Measurements from ENCODE around the gene SPATA31D1. TPM values are rescaled to one million over a fixed set of nuclear protein-coding genes. Genes with fewer than 3 reads are reported as not detected.

SPATA31D1 gene
- total RNA-seq, 1 donor from 2014 or later, result not detected

DNA sequence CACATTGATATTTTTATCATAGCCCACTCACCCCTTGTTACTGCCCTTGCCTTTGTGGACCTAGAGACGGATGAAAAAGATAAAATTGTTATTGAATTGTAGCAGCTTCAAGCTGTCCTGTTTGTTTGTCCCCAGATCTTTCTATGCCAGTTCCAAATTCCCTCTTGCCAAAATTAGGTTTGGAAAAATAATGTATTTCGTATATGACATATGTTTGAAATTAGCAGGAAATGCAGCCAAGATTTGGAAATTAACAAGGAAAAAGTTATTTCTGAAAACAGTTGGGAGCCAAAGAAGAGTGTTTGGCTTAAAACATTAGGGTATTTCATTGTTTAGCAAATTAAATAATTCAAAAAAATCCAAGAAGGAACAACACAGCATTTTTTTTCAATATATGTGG lies 33.5 kb downstream of the SPATA31D1 start:
- no peak for DNase-seq

DNA sequence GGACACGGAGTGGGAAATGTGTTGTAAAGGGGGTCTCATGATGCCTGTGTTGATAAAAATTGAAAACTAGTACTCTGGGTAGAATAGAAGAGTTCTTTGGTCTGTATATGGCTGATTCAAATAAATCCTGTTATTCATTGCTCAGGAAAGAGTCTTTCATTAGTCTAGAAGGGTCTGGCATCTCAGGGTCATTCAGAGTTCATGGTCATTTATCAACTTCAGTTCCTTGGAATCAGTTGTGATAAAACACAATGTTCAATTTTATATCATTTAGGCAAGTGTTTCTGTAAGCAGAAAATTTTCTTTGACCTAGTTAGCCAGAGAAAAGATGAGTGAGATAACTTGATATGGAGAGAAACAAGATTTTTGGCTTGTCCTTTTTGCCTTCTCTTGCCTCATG lies 36.3 kb downstream of the SPATA31D1 start:
- DNase-seq, result no peak

DNA sequence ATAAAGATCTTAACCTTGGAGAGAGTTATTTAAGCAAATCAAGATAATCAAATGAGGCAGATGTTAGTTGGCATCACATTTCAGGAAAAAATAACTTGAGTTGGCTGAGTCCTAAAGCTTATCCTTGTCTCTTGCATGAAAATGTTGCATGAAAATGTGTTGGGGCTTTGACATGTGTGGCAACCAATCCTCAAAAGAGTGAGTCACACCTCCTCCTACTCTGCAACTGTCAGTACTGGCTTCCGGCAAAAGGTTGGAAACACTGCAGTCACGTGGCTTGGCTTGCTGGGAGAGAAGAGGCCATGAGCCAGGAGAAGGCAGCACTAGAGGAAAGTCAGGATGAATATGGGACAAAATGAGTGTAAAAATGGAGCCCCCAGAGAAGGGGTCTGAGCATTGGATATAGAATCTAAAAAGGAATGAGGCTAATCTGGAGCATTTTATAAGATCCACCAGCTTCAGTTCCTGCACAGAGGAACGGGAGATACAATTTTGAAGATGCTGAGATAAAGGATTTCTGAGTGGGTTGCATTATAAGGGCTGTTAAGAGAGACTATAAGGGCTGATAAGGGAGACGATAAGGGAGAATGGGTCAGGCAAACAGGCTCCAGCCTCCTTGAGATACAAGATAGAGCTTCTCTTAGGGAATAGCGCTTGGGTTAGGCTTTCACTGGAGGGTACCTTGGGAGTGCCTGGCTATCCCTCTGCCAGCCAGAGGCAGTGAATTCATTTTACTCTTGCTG lies 43.1 kb downstream of the SPATA31D1 start:
- DNase-seq, result no peak

DNA sequence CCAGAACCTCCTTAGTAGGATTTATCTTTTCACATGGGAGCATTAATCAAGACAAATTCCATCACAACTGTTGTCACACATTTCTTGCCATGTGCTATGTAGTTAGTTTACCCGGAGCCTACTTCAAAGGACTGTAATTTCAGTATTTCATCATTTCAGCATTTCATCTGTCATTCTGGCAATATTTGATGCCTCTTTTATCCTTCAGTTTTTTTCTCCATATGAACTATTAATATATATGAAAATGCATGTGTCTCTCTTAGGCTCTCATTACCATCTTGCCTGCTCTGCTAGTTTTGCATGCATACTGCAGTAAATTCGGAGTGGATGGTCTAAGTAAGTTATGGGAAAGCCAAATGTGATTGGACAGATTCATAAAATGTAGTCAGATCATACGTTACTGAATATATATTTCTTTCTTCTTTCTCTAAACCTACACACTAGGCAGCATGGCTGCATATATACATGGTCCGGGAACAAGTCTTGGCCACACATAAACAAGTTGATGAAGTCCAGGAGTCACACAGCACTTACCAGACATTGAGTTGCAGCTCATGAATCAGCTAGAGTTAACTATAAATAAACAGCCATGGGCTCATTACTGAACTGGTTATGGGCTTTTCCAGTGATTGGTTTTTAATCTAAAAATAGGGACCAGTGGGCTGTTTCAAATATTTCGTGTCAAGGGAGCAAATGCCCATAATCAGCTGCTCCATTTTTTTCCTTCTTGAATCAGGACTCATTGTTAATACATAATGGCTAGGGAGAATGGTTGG lies 46.6 kb downstream of the SPATA31D1 start:
- no peak for DNase-seq

DNA sequence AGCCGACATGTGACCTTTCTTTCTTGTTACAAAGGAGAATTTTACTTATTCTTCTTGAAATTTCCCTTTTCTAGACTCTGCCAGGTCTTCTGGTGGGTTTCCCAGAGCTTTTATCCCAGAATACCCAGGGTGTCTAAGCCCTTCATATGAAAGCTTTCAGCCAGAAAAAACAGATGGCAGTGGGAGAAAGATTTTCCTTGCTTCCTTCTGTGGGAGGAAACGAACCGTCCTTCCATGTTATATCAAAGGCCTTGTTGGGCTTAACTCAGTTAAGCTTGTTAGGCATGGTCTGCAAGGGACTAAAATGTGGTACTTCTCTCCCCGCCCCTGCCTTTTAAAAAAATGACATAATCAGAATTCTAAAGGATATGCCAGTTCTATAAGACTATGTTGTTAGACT lies 47.5 kb downstream of the SPATA31D1 start:
- no peak for DNase-seq

DNA sequence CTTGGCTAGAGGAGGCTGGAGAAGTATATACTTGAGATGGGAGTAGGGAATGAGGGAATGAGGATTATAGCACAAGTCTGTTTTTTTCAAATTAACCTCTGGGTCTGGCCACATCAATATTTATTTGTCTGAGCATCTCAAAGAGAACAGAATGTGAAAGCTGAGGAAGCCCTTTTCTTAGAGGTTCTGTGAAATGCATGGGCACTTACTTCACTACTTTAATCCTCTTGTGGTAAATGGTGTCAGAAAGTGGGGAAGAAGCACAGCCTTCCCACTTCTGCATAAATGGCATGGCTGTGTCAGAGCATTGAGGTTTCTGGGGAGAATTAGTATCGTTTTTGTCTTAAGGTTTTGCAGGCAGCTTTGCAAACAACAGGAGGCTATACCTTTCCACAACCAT lies 48.6 kb downstream of the SPATA31D1 start:
- no peak for DNase-seq

DNA sequence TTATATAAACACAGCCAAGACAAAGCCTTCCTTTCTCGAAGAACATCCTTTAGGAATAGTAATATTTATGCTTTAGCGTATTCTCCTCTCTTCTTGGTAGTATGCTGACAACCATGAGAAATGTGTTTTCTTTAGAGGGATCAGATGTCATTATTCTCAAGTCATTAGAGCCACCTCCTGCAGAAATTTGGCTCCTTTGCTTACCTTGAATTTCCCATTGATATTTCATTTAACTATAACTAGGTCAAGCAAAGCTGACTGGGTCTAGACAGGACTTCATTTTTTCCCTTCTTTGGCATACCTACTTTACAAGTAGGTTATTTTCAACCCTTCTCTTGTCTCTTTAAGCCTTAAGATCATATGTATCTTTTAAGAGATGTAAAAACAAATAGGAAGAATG lies 50.3 kb downstream of the SPATA31D1 start:
- no peak for DNase-seq

Other genes starting within 250 kb of the SPATA31D1 start
- not detected in 2 replicates for gene SPATA31D4, start 60.3 kb upstream of the SPATA31D1 start, total RNA-seq
- not detected in 2 replicates for gene SPATA31D3, start 45.3 kb upstream of the SPATA31D1 start, total RNA-seq